Osteoblast (primary cell): ENCODE data around the gene DYSF. TPM values are rescaled to one million over a fixed set of nuclear protein-coding genes. Genes with fewer than 3 reads are reported as not detected.

Source experiments
- DNase-seq: peaks from one replicate; pipeline ENCODE4 v3.0.0; 2011; ENCODE audit warnings: low spot score, mixed read lengths; ENCODE audit not compliant: insufficient read length; ENCODE audit errors: missing footprints
- H2AFZ ChIP-seq: 2 replicates; pipeline ENCODE4 v1.6.0; 2011; ENCODE audit warnings: mild to moderate bottlenecking, low read length
- H3K27ac ChIP-seq: 2 replicates; pipeline ENCODE4 v1.5.1; 2011; ENCODE audit warnings: mild to moderate bottlenecking, low read depth, low read length, moderate library complexity
- H3K27me3 ChIP-seq: 2 replicates; pipeline ENCODE4 v1.6.0; 2012; ENCODE audit warnings: mild to moderate bottlenecking, control low read depth, inconsistent platforms, low read length, moderate library complexity; ENCODE audit not compliant: insufficient read depth
- H3K36me3 ChIP-seq: 2 replicates; pipeline ENCODE4 v1.5.1; 2011; ENCODE audit warnings: mild to moderate bottlenecking, low read length, control low read depth, moderate library complexity; ENCODE audit not compliant: insufficient read depth
- H3K4me1 ChIP-seq: 2 replicates; pipeline ENCODE4 v1.5.1; 2011; ENCODE audit warnings: mild to moderate bottlenecking, low read length, control low read depth, moderate library complexity; ENCODE audit not compliant: insufficient read depth
- H3K4me2 ChIP-seq: 2 replicates; pipeline ENCODE4 v1.6.0; 2011; ENCODE audit warnings: mild to moderate bottlenecking, low read length; ENCODE audit not compliant: insufficient read depth
- H3K4me3 ChIP-seq: fragments of 200-600 bp; sonication (generic); 3 replicates; pipeline ENCODE4 v1.5.1; 2012; ENCODE audit warnings: mild to moderate bottlenecking, low read length, inconsistent platforms; ENCODE audit not compliant: insufficient read depth
- H3K79me2 ChIP-seq: 2 replicates; pipeline ENCODE4 v1.6.0; 2012; ENCODE audit warnings: mild to moderate bottlenecking, low read length, control low read depth, inconsistent platforms; ENCODE audit not compliant: insufficient read depth
- H3K9me3 ChIP-seq: 2 replicates; pipeline ENCODE4 v1.5.1; 2011; ENCODE audit warnings: low read depth, low read length, control low read depth
- H4K20me1 ChIP-seq: 2 replicates; pipeline ENCODE4 v1.6.0; 2012; ENCODE audit warnings: mild to moderate bottlenecking, low read length, control low read depth; ENCODE audit not compliant: insufficient read depth
- total RNA-seq: library from RNA; depleted of rRNA; stranded (reverse); fragments of >200 nt; gene quantifications from 2 replicates; pipeline ENCODE4 v1.2.3, GENCODE V29; 2012
- TF ChIP-seq, protein P1 (sequence below): IDR thresholded peaks from 2 replicates; pipeline ENCODE4 v1.5.1; 2011; ENCODE audit warnings: mild to moderate bottlenecking, low read depth, low read length, moderate library complexity; ENCODE audit errors: extremely low read depth

The DYSF gene
- total RNA-seq, 1 donor: 4.3 TPM

DNA sequence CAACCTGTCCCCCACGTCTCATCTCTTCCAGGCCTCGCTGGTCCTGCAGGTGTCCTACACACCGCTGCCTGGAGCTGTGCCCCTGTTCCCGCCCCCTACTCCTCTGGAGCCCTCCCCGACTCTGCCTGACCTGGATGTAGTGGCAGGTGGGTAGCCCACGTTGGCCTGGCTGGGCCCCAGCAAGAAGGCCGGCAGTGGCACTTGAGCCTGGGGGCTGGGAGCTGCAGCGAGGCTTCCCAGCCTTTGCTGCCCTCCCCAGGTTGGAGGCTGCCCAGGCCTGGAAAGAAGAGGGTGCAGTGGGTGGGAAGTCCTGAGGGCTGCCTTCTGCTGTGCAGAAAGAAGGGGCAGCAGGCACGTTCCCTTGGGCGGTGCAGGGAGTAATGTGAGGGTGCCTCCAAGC, 58.4 kb downstream of the DYSF start:
- Histone ChIP-seq H3K36me3 (no peaks in the 10 kb centered on the region), H4K20me1 (no peaks in the 10 kb centered on the region), H3K4me3 (no peak overlapping the region), H3K4me1 (no peaks in the 10 kb centered on the region), H3K79me2 (no peaks in the 10 kb centered on the region), H3K27ac (no peak overlapping the region), H3K4me2 (no peak overlapping the region), H3K9me3 (no peaks in the 10 kb centered on the region), H2AFZ (no peak overlapping the region), H3K27me3 (peaks cover 17% of the 10 kb centered on the region)
- TF ChIP-seq, protein P1, sequence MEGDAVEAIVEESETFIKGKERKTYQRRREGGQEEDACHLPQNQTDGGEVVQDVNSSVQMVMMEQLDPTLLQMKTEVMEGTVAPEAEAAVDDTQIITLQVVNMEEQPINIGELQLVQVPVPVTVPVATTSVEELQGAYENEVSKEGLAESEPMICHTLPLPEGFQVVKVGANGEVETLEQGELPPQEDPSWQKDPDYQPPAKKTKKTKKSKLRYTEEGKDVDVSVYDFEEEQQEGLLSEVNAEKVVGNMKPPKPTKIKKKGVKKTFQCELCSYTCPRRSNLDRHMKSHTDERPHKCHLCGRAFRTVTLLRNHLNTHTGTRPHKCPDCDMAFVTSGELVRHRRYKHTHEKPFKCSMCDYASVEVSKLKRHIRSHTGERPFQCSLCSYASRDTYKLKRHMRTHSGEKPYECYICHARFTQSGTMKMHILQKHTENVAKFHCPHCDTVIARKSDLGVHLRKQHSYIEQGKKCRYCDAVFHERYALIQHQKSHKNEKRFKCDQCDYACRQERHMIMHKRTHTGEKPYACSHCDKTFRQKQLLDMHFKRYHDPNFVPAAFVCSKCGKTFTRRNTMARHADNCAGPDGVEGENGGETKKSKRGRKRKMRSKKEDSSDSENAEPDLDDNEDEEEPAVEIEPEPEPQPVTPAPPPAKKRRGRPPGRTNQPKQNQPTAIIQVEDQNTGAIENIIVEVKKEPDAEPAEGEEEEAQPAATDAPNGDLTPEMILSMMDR: no peak
- DNase-seq: no peak

DNA sequence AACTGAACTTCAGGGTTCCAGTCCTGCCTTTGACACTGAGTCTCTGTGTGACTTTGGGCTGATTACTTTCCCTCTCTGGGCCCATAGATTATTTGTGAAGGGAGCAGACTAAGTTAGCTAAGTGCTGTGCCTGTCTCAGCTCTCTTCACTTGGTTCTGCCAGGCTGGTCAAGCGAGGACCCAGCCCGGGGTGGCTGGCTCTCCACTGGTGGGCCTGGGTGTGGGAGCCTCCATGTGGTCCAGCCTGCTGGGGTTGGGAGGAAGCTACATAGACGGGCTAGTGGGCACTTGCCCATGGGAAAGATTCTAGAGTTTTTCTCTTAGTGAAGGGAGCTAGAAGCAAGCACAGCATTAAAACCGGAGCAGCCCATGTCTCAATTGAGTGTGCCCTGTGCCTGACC, 59.0 kb downstream of the DYSF start:
- Histone ChIP-seq H4K20me1 (no peaks in the 10 kb centered on the region), H2AFZ (no peak overlapping the region), H3K79me2 (no peaks in the 10 kb centered on the region), H3K4me1 (no peaks in the 10 kb centered on the region), H3K36me3 (no peaks in the 10 kb centered on the region), H3K9me3 (no peaks in the 10 kb centered on the region), H3K4me2 (no peak overlapping the region), H3K4me3 (no peak overlapping the region), H3K27me3 (peaks cover 23% of the 10 kb centered on the region), H3K27ac (no peak overlapping the region)
- TF ChIP-seq, protein P1: no peak
- DNase-seq: peak; percentile 85

DNA sequence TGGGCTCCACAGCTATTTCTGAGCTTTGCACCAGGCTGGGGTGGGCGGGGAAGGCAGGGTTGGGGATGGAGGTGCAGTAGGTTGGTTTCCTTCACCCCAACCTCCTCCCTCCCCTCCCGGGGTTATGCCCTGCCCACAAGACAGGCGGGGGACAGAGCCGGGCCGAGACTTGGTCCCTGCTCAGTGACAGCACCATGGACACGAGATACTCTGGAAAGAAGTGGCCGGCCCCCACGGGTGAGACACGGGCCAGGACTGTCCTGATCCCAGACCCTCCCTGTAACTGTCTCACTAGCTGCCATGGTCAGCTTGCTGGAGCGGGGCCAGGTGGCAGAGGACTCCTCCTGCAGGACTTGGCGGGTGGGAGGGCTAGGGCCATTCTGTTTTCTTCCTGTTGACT, 59.7 kb downstream of the DYSF start:
- Histone ChIP-seq H3K36me3 (no peaks in the 10 kb centered on the region), H3K4me3 (no peak overlapping the region), H3K9me3 (no peaks in the 10 kb centered on the region), H3K4me1 (no peaks in the 10 kb centered on the region), H3K27ac (no peak overlapping the region), H2AFZ (no peak overlapping the region), H4K20me1 (no peaks in the 10 kb centered on the region), H3K4me2 (no peak overlapping the region), H3K79me2 (no peaks in the 10 kb centered on the region), H3K27me3 (peaks cover 23% of the 10 kb centered on the region)
- TF ChIP-seq, protein P1: no peak
- DNase-seq: no peak

DNA sequence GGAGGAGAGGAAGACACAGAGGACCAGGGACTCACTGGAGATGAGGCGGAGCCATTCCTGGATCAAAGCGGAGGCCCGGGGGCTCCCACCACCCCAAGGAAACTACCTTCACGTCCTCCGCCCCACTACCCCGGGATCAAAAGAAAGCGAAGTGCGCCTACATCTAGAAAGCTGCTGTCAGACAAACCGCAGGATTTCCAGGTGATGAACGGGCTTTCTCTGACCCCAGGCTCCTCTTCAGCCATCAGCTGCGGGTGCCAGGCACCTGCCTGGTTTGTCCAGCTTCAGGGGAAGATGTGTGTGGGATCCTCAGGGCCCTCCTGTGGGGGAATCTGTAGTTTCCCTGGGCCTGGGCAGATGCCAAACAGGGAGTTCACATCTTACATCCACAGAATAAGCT, 60.4 kb downstream of the DYSF start:
- no peak overlapping the region for H3K4me2 ChIP-seq
- TF ChIP-seq, protein P1: no peak
- no peak for DNase-seq
- no peak overlapping the region for H3K27ac ChIP-seq
- H2AFZ ChIP-seq: no peak overlapping the region
- H3K36me3 ChIP-seq: no peaks in the 10 kb centered on the region
- peaks cover 23% of the 10 kb centered on the region for H3K27me3 ChIP-seq
- no peaks in the 10 kb centered on the region for H3K9me3 ChIP-seq
- no peaks in the 10 kb centered on the region for H3K4me1 ChIP-seq
- no peaks in the 10 kb centered on the region for H3K79me2 ChIP-seq
- no peaks in the 10 kb centered on the region for H4K20me1 ChIP-seq
- no peak overlapping the region for H3K4me3 ChIP-seq
